Esophagus (tissue), 2 donors: Measurements from ENCODE around the gene CYFIP1. TPM values are rescaled to one million over a fixed set of nuclear protein-coding genes. Genes with fewer than 3 reads are reported as not detected.

Experiments
- H3K27ac ChIP-seq, 2 donors: one replicate each; pipeline ENCODE4 v1.5.1; 2013; ENCODE audit warnings: low read depth in 2 of 2, mild to moderate bottlenecking in 2 of 2, inconsistent platforms in 1 of 2, low read length in 1 of 2, moderate library complexity in 1 of 2
- H3K27me3 ChIP-seq, 2 donors: one replicate each; pipeline ENCODE4 v1.6.1; 2013; ENCODE audit warnings: low read length in 2 of 2, control low read depth in 1 of 2, mild to moderate bottlenecking in 1 of 2; ENCODE audit not compliant: insufficient read depth in 2 of 2, control insufficient read depth in 1 of 2
- H3K36me3 ChIP-seq, 2 donors: one replicate each; pipeline ENCODE4 v1.6.1; 2013; ENCODE audit warnings: low read length in 1 of 2; ENCODE audit not compliant: control insufficient read depth in 2 of 2, insufficient read depth in 2 of 2
- H3K4me1 ChIP-seq, 2 donors: one replicate each; pipeline ENCODE4 v1.6.1; 2013; ENCODE audit warnings: low read length in 1 of 2; ENCODE audit not compliant: control insufficient read depth in 2 of 2, insufficient read depth in 2 of 2
- H3K4me3 ChIP-seq, 2 donors: one replicate each; pipeline ENCODE4 v1.5.1; 2013; ENCODE audit warnings: low read length in 2 of 2, mild to moderate bottlenecking in 2 of 2, low read depth in 1 of 2, moderate library complexity in 1 of 2
- H3K9me3 ChIP-seq, 2 donors: one replicate each; pipeline ENCODE4 v1.6.1; 2013; ENCODE audit warnings: mild to moderate bottlenecking in 2 of 2, low read depth in 1 of 2, low read length in 1 of 2, moderate library complexity in 1 of 2; ENCODE audit not compliant: control insufficient read depth in 2 of 2, insufficient read depth in 1 of 2
- WGBS, 2 donors: extraction: QIAGEN DNeasy Blood & Tissue Kit; methylation state at CpG; one replicate each; pipeline ENCODE4 v1.1.7; 2013; 5-methylcytosine and 5-hydroxymethylcytosine counted together
- polyA plus RNA-seq, 2 donors: library from polyadenylated mRNA; stranded (reverse); fragments of 200-250 nt; gene quantifications; one replicate each; pipeline ENCODE4 v1.2.3, GENCODE V29; 2013
- donor health status: healthy with polysubstance abuse.
- donor health status: Bipolar disorder and iron deficiency.

CYFIP1 gene
- polyA plus RNA-seq, 2 donors = 32.1 to 44.3 TPM

DNA sequence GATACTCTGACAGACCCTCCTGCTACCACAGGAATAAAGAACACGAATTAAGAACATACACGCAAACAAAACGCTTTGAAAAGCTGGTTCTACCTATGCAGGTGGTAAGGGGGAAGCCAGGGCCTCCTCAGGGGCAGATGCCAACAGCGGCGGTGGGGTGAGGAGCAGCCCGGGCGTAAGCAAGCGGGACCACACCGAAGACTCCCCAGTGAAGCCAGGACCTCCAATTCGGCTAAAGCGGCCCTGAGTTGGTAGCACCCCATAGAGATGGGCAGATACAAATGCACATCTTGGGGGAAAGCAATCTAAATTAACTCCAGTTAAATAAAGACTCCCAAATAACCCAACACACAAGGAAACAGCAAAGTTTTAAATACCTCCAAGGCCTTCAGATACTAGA lies 109.3 kb downstream of the CYFIP1 start:
- Histone ChIP-seq H3K4me1 (peaks cover 0 to 7% of the 10 kb centered on the region in 2 donors), H3K4me3 (no peak overlapping the region), H3K9me3 (no peaks in the 10 kb centered on the region), H3K27ac (no peak overlapping the region), H3K27me3 (no peaks in the 10 kb centered on the region), H3K36me3 (peaks cover 19 to 33% of the 10 kb centered on the region in 2 donors)
- WGBS, 2 donors = 97 to 98% methylated on average over 11 of the region's 11 CpGs

DNA sequence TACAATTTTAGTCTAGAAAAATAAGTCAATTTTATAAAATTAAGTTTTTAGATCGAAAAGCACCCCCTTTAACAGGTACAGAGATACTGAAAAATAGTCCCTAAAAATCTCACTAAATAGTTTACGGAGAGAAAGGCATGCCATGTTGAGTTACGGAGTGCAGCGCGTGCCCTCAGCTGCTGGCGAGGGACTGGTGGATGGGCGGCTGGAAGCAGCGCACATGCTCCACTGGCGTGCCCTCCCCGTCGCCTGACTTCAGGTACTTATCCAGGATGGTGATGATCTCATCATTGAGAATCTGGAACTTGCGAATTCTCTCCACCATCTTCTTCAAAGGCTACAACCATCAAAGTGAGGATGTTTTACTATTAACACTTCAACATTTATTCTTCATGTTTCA lies 110.3 kb downstream of the CYFIP1 start:
- H3K4me1 ChIP-seq = peaks cover 0 to 7% of the 10 kb centered on the region in 2 donors
- H3K9me3 ChIP-seq = no peaks in the 10 kb centered on the region
- H3K27me3 ChIP-seq = no peaks in the 10 kb centered on the region
- no peak overlapping the region for H3K4me3 ChIP-seq
- 98 to 99% methylated on average over 12 of the region's 12 CpGs for WGBS, 2 donors
- H3K27ac ChIP-seq = no peak overlapping the region
- peaks cover 15 to 33% of the 10 kb centered on the region in 2 donors for H3K36me3 ChIP-seq

DNA sequence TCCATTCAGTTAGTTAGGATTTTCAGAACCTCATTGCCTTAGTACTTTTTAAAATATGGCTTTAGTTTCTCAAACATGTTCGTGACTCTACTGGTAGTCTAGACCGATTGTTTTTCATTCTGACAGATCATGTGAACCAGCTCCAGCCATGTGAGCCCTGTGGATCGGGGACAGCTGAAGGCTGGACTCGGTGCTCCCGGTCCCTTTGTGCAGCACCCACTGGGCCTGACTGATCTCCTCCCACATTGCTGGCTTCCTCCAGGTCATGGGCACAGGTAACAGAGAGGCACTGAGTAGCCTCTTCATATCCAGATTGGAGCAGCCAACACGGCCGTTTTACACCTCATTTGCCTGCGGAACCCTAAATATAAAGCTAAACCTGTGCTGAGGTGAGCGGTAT lies 111.2 kb downstream of the CYFIP1 start:
- no peak overlapping the region for H3K4me3 ChIP-seq
- no peaks in the 10 kb centered on the region for H3K27me3 ChIP-seq
- peaks cover 0 to 7% of the 10 kb centered on the region in 2 donors for H3K4me1 ChIP-seq
- WGBS, 2 donors = 84 to 88% methylated on average over 9 of the region's 9 CpGs
- no peak overlapping the region for H3K27ac ChIP-seq
- H3K36me3 ChIP-seq = peaks cover 10 to 28% of the 10 kb centered on the region in 2 donors
- no peaks in the 10 kb centered on the region for H3K9me3 ChIP-seq

DNA sequence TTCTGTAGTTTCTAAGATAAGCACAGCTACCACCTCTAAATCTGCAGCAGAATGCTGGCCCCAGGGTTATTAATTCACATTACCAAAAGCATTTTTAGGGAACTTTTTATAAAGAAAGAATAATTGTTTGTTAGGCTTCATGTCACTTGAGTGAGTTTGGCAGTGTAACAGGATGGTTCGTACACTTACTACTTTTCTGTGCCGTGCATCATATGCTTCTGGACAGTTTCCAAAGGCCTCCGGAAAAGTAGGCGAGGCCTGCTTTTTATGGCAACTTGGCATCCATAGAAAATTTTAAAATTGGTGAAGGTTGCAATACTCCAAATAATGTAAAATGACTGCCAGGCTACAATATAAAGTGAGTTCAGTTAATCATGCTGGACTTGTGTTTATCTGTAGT lies 111.7 kb downstream of the CYFIP1 start:
- Histone ChIP-seq H3K27ac (no peak overlapping the region), H3K27me3 (no peaks in the 10 kb centered on the region), H3K9me3 (no peaks in the 10 kb centered on the region), H3K36me3 (peaks cover 6 to 26% of the 10 kb centered on the region in 2 donors), H3K4me1 (peaks cover 0 to 7% of the 10 kb centered on the region in 2 donors), H3K4me3 (no peak overlapping the region)
- WGBS, 2 donors = 36 to 39% methylated on average over 4 of the region's 4 CpGs

DNA sequence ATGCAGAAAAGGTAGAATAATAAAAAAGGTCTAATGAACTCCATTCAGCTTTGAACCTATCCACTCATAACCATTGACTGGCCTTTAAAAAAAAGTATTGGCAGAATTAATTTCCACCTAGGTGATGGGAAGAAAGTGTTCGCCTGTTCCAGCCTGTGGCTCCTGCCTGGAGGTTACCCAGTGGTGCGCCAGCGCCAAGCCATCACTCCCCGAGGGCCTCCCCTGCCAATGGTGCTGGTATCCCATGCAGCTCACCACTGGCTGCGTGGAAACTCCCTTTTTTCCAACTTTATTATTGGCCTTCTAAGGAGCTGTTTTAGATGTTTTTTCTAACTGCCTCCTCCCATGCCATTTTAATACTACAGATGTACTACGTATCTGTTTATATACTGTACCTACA lies 112.3 kb downstream of the CYFIP1 start:
- no peak overlapping the region for H3K27ac ChIP-seq
- no peaks in the 10 kb centered on the region for H3K27me3 ChIP-seq
- H3K4me1 ChIP-seq = peaks cover 0 to 7% of the 10 kb centered on the region in 2 donors
- H3K9me3 ChIP-seq = no peaks in the 10 kb centered on the region
- peaks cover 6 to 22% of the 10 kb centered on the region in 2 donors for H3K36me3 ChIP-seq
- 82 to 88% methylated on average over 6 of the region's 6 CpGs for whole genome bisulfite sequencing, 2 donors
- H3K4me3 ChIP-seq = no peak overlapping the region

DNA sequence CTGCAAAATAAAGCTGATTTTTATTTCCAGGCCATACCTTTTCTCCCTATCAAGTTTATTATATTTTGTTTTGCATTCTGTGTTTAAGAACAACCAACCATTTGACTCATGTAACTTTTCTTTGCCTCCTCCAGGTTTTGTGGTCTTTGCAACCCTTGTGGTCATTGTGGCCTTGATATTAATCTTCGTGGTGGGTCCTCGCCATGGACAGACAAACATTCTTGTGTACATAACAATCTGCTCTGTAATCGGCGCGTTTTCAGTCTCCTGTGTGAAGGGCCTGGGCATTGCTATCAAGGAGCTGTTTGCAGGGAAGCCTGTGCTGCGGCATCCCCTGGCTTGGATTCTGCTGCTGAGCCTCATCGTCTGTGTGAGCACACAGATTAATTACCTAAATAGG lies 114.1 kb downstream of the CYFIP1 start:
- Histone ChIP-seq H3K27ac (no peak overlapping the region), H3K9me3 (no peaks in the 10 kb centered on the region), H3K27me3 (no peaks in the 10 kb centered on the region), H3K4me3 (no peak overlapping the region), H3K36me3 (peaks cover 6 to 13% of the 10 kb centered on the region in 2 donors), H3K4me1 (peaks cover 0 to 3% of the 10 kb centered on the region in 2 donors)
- WGBS, 2 donors = 72 to 87% methylated on average over 7 of the region's 7 CpGs

DNA sequence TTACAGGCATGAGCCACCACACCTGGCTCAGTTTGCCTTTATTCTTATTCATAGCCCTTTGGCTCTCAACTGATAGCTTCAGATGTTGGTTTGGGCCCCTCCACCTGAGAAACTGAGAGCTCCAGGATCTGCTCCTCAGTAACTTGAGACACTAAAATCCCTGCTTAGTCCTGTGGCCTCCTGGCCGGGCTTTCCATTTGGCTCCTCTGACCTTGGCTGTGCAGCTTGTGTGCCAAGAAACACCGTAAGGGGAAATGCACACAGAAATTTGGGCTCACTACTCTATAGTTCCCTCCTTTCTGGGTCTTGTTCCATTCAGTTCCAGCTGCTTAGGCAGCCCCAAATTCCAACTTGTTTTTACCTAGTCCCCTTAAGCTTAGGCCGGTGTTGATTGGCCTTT lies 116.8 kb downstream of the CYFIP1 start:
- H3K27ac ChIP-seq = no peak overlapping the region
- no peaks in the 10 kb centered on the region for H3K9me3 ChIP-seq
- no peak overlapping the region for H3K4me3 ChIP-seq
- peaks cover 2 to 7% of the 10 kb centered on the region in 2 donors for H3K36me3 ChIP-seq
- WGBS, 2 donors = 86 to 93% methylated on average over 3 of the region's 3 CpGs
- no peaks in the 10 kb centered on the region for H3K4me1 ChIP-seq
- H3K27me3 ChIP-seq = no peaks in the 10 kb centered on the region

DNA sequence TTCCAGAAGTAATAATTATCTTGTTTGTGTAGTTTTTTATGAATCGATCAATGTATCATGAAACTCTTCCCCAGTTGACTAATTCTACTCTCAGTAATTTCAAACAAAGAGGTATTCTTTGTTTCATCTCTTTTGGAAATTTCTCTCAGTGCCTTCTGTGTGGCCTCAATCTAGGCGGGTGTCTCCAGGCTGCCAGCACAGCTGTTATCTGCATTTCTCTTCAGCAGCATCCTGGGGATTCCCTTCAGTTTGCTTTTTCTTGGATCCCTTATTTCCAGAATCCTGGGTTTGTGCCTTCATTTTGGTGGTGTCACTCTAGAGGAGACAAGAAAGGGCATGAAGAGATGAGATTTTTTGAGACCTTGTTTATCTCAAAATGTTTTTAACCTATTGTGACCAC lies 119.0 kb downstream of the CYFIP1 start:
- Histone ChIP-seq H3K36me3 (peaks cover 2 to 4% of the 10 kb centered on the region in 2 donors), H3K27ac (no peak overlapping the region), H3K9me3 (no peaks in the 10 kb centered on the region), H3K27me3 (no peaks in the 10 kb centered on the region), H3K4me3 (no peak overlapping the region), H3K4me1 (no peaks in the 10 kb centered on the region)
- WGBS, 2 donors = 82% methylated on average over 2 of the region's 2 CpGs

DNA sequence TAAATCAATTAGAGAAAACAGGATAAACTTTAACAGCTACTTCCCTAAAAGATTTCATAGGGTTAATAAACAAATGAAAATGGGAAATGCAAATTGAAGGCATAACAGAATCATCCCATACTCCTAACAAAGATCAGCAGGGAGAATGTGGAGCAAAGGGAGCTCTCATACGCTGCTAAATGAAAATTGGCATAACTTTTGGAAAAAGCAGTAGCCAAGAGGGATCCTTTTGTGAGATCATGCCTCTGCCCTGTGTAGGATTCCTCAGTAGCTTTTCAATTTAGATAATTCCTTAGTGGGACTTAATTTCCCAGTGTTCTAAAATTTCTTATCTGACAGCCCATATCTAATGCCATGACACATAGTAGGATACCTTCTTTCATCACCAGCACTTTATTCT lies 123.5 kb downstream of the CYFIP1 start:
- Histone ChIP-seq H3K4me3 (no peak overlapping the region), H3K27me3 (no peaks in the 10 kb centered on the region), H3K36me3 (peaks cover 2 to 6% of the 10 kb centered on the region in 2 donors), H3K9me3 (no peaks in the 10 kb centered on the region), H3K4me1 (no peaks in the 10 kb centered on the region), H3K27ac (no peak overlapping the region)
- 86 to 88% methylated on average over 1 of the region's 1 CpG for WGBS, 2 donors

DNA sequence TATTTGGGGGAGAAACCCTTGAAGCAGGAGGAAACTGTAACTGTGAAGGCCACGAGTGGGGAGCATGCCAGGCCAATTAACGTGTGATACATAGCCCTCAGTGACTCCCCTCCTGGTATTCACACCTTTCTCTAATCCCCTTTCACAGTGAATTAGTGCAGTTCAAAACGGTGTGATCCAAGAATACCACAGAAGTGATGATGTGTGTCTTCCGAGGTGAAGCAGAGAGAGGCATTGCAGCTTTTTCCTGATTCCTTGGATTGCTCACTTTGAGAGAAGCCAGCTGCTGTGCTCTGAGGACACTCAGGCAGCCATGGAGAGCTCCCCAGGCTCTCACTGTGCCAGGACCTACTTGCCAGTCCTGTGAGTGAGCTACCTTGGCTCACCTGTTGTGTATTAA lies 124.4 kb downstream of the CYFIP1 start:
- H3K4me3 ChIP-seq = no peak overlapping the region
- H3K36me3 ChIP-seq = peaks cover 2 to 6% of the 10 kb centered on the region in 2 donors
- H3K9me3 ChIP-seq = no peaks in the 10 kb centered on the region
- no peak overlapping the region for H3K27ac ChIP-seq
- no peaks in the 10 kb centered on the region for H3K4me1 ChIP-seq
- 66 to 72% methylated on average over 4 of the region's 4 CpGs for WGBS, 2 donors
- H3K27me3 ChIP-seq = no peaks in the 10 kb centered on the region
